Forelimb muscle (tissue), 1 donor: ENCODE data around the gene PTPN21. TPM values are rescaled to one million over a fixed set of nuclear protein-coding genes. Genes with fewer than 3 reads are reported as not detected.

Experiments used
- DNase-seq: peaks from one replicate; pipeline ENCODE4 v3.0.0-alpha.2; 2013; ENCODE audit warnings: low read depth
- polyA plus RNA-seq: library from polyadenylated mRNA; unstranded; fragments of 120-200 nt; gene quantifications from one replicate; pipeline ENCODE4 v1.2.1, GENCODE V29; 2013; ENCODE audit not compliant: insufficient read length

The PTPN21 gene
- polyA plus RNA-seq, 1 donor, result 57.3 TPM

- no peak for DNase-seq
These were observed 84.0 kb downstream of the PTPN21 start for GRCh38 chr14:88470542-88471440.

GRCh38 chr14:88468406-88468805 lies 86.4 kb downstream of the PTPN21 start:
- no peak for DNase-seq

- no peak for DNase-seq
These were observed 91.5 kb downstream of the PTPN21 start for GRCh38 chr14:88463318-88463717.

- DNase-seq, result no peak
These were observed 99.9 kb downstream of the PTPN21 start for GRCh38 chr14:88454886-88455285.

- no peak for DNase-seq
These were observed 102.6 kb downstream of the PTPN21 start for GRCh38 chr14:88452231-88452630.

GRCh38 chr14:88439088-88439487 lies 115.7 kb downstream of the PTPN21 start:
- no peak for DNase-seq

- no peak for DNase-seq
These were observed 117.1 kb downstream of the PTPN21 start for GRCh38 chr14:88437658-88438057.

GRCh38 chr14:88430976-88431375 lies 123.8 kb downstream of the PTPN21 start:
- no peak for DNase-seq

- DNase-seq, result no peak
These were observed 128.5 kb downstream of the PTPN21 start for GRCh38 chr14:88426271-88426670.

- no peak for DNase-seq
These were observed 130.2 kb downstream of the PTPN21 start for GRCh38 chr14:88424573-88424972.

GRCh38 chr14:88422919-88423650 lies 131.7 kb downstream of the PTPN21 start:
- no peak for DNase-seq

- no peak for DNase-seq
These were observed 132.8 kb downstream of the PTPN21 start for GRCh38 chr14:88422047-88422446.

GRCh38 chr14:88421286-88421685 lies 133.5 kb downstream of the PTPN21 start:
- no peak for DNase-seq

GRCh38 chr14:88420187-88420586 lies 134.6 kb downstream of the PTPN21 start:
- DNase-seq, result no peak

- DNase-seq, result no peak
These were observed 137.2 kb downstream of the PTPN21 start for GRCh38 chr14:88417594-88417993.

Other genes starting within 250 kb of the PTPN21 start
- not detected for gene KCNK10, start 231.7 kb downstream of the PTPN21 start, polyA plus RNA-seq
- 12.3 TPM for gene SPATA7, start 169.3 kb downstream of the PTPN21 start, polyA plus RNA-seq
- 36.6 TPM for gene ZC3H14, start 8.0 kb upstream of the PTPN21 start, polyA plus RNA-seq
- gene EML5, start 237.9 kb upstream of the PTPN21 start, polyA plus RNA-seq, result 1.6 TPM